HEK293 (cell line): ENCODE data around the gene CCDC116.

Experiments used
- EGR2 ChIP-seq: fragments of 450-650 bp; formaldehyde crosslinking; IDR thresholded peaks from 2 replicates; pipeline ENCODE4 v1.5.1; 2016; ENCODE audit warnings: low read depth, missing biosample characterization, missing genetic modification characterization
- MEIS1 ChIP-seq: sonication (generic); formaldehyde crosslinking; IDR thresholded peaks from 2 replicates; pipeline ENCODE4 v1.8.1; 2022; ENCODE audit warnings: missing genetic modification reagents, mild to moderate bottlenecking, borderline replicate concordance
- MYNN ChIP-seq: fragments of 450-650 bp; formaldehyde crosslinking; IDR thresholded peaks from 2 replicates; pipeline ENCODE4 v1.5.1; 2016; ENCODE audit warnings: missing biosample characterization, missing genetic modification characterization, borderline replicate concordance
- RBAK ChIP-seq: fragments of 450-650 bp; formaldehyde crosslinking; IDR thresholded peaks from 2 replicates; pipeline ENCODE4 v1.5.1; 2016; ENCODE audit warnings: missing biosample characterization, missing genetic modification characterization
- ZEB2 ChIP-seq: fragments of 450-650 bp; formaldehyde crosslinking; IDR thresholded peaks from 2 replicates; pipeline ENCODE4 v1.5.1; 2016; ENCODE audit warnings: missing biosample characterization, missing genetic modification characterization
- ZFP69B ChIP-seq: fragments of 450-650 bp; formaldehyde crosslinking; IDR thresholded peaks from 2 replicates; pipeline ENCODE4 v1.5.1; 2016; ENCODE audit warnings: missing biosample characterization, missing genetic modification characterization
- ZNF10 ChIP-seq: fragments of 450-650 bp; formaldehyde crosslinking; IDR thresholded peaks from 2 replicates; pipeline ENCODE4 v1.5.1; 2017; ENCODE audit warnings: missing biosample characterization, missing genetic modification characterization
- ZNF112 ChIP-seq: fragments of 450-650 bp; formaldehyde crosslinking; IDR thresholded peaks from 2 replicates; pipeline ENCODE4 v1.5.0; 2017; ENCODE audit warnings: missing biosample characterization, missing genetic modification characterization
- ZNF121 ChIP-seq: fragments of 450-650 bp; formaldehyde crosslinking; IDR thresholded peaks from 2 replicates; pipeline ENCODE4 v1.5.1; 2016; ENCODE audit warnings: missing biosample characterization, missing genetic modification characterization
- ZNF184 ChIP-seq: fragments of 450-650 bp; IDR thresholded peaks from 2 replicates; pipeline ENCODE4 v1.5.1; 2018; ENCODE audit warnings: missing biosample characterization, mild to moderate bottlenecking, missing genetic modification characterization
- ZNF366 ChIP-seq: fragments of 450-650 bp; formaldehyde crosslinking; conservative IDR thresholded peaks from 2 replicates; pipeline ENCODE4 v1.5.1; 2016; ENCODE audit warnings: missing biosample characterization, missing genetic modification characterization
- ZNF600 ChIP-seq: fragments of 450-650 bp; formaldehyde crosslinking; IDR thresholded peaks from 2 replicates; pipeline ENCODE4 v1.5.1; 2016; ENCODE audit warnings: missing biosample characterization, missing genetic modification characterization
- ZNF664 ChIP-seq: fragments of 450-650 bp; formaldehyde crosslinking; IDR thresholded peaks from 2 replicates; pipeline ENCODE4 v1.5.1; 2016; ENCODE audit warnings: missing biosample characterization, missing genetic modification characterization
- ZSCAN16 ChIP-seq: fragments of 450-650 bp; formaldehyde crosslinking; IDR thresholded peaks from 2 replicates; pipeline ENCODE4 v1.5.1; 2016; ENCODE audit warnings: missing biosample characterization, missing genetic modification characterization
- TF ChIP-seq, protein P1 (sequence below): fragments of 450-650 bp; formaldehyde crosslinking; IDR thresholded peaks from 2 replicates; pipeline ENCODE4 v1.5.1; 2016; ENCODE audit warnings: missing biosample characterization, missing genetic modification characterization
- TF ChIP-seq, protein P2 (sequence below): fragments of 450-650 bp; formaldehyde crosslinking; IDR thresholded peaks from 2 replicates; pipeline ENCODE4 v1.5.1; 2016; ENCODE audit warnings: missing biosample characterization, missing genetic modification characterization
- TF ChIP-seq, protein P3 (sequence below): fragments of 450-650 bp; formaldehyde crosslinking; IDR thresholded peaks from 2 replicates; pipeline ENCODE4 v1.5.1; 2016; ENCODE audit warnings: missing biosample characterization, missing genetic modification characterization
- TF ChIP-seq, protein P4 (sequence below): fragments of 450-650 bp; formaldehyde crosslinking; IDR thresholded peaks from 2 replicates; pipeline ENCODE4 v1.5.1; 2016; ENCODE audit warnings: missing biosample characterization, missing genetic modification characterization
- TF ChIP-seq, protein P5 (sequence below): fragments of 450-650 bp; IDR thresholded peaks from 2 replicates; pipeline ENCODE4 v1.5.1; 2018; ENCODE audit warnings: missing biosample characterization, missing genetic modification characterization
- TF ChIP-seq, protein P6 (sequence below): fragments of 450-650 bp; formaldehyde crosslinking; IDR thresholded peaks from 2 replicates; pipeline ENCODE4 v1.5.1; 2016; ENCODE audit warnings: missing biosample characterization, missing genetic modification characterization, borderline replicate concordance
- TF ChIP-seq, protein P7 (sequence below): sonication (generic); formaldehyde crosslinking; IDR thresholded peaks from 2 replicates; pipeline ENCODE4 v1.8.1; 2022; ENCODE audit warnings: mild to moderate bottlenecking, moderate library complexity, missing genetic modification reagents
- TF ChIP-seq, protein P8 (sequence below): fragments of 450-650 bp; formaldehyde crosslinking; conservative IDR thresholded peaks from 2 replicates; pipeline ENCODE4 v1.5.1; 2016; ENCODE audit warnings: low read depth, missing biosample characterization, missing genetic modification characterization

The CCDC116 gene

DNA sequence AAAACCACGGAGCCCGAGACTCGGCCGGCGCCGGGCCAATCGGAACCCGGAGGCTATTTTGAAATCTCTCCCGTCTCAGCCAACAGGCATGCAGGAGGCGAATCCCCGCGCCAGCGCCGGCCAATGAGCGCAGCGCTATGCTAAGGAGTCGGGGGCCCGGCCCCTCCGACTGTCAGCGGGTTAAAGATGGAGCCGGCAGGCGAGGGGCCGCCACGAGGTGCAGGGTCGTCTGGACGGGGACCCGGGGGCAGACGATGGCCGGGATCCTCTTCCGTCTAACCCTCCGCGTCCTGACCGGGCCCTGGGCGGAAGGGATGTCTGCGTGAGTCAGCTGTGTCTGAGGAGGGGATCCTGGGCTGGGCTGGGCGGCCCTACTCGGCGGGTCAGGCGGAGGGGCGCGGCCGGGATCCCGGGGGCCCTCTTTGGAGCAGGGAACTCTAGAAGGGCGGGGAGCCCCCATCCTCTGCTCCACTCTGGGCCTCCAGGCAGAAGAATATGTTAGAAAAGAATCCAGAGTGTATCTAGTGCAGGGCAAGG, 19.5 kb downstream of the CCDC116 start (continued):
- TF ChIP-seq, protein P1, sequence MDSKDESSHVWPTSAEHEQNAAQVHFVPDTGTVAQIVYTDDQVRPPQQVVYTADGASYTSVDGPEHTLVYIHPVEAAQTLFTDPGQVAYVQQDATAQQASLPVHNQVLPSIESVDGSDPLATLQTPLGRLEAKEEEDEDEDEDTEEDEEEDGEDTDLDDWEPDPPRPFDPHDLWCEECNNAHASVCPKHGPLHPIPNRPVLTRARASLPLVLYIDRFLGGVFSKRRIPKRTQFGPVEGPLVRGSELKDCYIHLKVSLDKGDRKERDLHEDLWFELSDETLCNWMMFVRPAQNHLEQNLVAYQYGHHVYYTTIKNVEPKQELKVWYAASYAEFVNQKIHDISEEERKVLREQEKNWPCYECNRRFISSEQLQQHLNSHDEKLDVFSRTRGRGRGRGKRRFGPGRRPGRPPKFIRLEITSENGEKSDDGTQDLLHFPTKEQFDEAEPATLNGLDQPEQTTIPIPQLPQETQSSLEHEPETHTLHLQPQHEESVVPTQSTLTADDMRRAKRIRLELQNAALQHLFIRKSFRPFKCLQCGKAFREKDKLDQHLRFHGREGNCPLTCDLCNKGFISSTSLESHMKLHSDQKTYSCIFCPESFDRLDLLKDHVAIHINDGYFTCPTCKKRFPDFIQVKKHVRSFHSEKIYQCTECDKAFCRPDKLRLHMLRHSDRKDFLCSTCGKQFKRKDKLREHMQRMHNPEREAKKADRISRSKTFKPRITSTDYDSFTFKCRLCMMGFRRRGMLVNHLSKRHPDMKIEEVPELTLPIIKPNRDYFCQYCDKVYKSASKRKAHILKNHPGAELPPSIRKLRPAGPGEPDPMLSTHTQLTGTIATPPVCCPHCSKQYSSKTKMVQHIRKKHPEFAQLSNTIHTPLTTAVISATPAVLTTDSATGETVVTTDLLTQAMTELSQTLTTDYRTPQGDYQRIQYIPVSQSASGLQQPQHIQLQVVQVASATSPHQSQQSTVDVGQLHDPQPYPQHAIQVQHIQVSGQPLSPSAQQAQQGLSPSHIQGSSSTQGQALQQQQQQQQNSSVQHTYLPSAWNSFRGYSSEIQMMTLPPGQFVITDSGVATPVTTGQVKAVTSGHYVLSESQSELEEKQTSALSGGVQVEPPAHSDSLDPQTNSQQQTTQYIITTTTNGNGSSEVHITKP (tag by site-specific recombination), result peak; percentile 76
- TF ChIP-seq, protein P2, sequence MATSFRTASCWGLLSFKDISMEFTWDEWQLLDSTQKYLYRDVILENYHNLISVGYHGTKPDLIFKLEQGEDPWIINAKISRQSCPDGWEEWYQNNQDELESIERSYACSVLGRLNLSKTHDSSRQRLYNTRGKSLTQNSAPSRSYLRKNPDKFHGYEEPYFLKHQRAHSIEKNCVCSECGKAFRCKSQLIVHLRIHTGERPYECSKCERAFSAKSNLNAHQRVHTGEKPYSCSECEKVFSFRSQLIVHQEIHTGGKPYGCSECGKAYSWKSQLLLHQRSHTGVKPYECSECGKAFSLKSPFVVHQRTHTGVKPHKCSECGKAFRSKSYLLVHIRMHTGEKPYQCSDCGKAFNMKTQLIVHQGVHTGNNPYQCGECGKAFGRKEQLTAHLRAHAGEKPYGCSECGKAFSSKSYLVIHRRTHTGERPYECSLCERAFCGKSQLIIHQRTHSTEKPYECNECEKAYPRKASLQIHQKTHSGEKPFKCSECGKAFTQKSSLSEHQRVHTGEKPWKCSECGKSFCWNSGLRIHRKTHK (tag by site-specific recombination), result no peak
- TF ChIP-seq ZNF184 (tag by site-specific recombination) (no peak), ZNF600 (tag by site-specific recombination) (no peak), ZNF664 (tag by site-specific recombination) (no peak), EGR2 (tag by site-specific recombination) (no peak), ZNF10 (tag by site-specific recombination) (no peak), ZEB2 (tag by site-specific recombination) (no peak), RBAK (tag by site-specific recombination) (no peak), MEIS1 (CRISPR knock-in tag) (no peak), MYNN (no peak), ZSCAN16 (tag by site-specific recombination) (no peak), ZNF366 (tag by site-specific recombination) (no peak), ZNF112 (tag by site-specific recombination) (no peak), ZFP69B (tag by site-specific recombination) (peak; percentile 34; the same call in 1 of the 2 replicates), ZNF121 (no peak)
- TF ChIP-seq, protein P3, sequence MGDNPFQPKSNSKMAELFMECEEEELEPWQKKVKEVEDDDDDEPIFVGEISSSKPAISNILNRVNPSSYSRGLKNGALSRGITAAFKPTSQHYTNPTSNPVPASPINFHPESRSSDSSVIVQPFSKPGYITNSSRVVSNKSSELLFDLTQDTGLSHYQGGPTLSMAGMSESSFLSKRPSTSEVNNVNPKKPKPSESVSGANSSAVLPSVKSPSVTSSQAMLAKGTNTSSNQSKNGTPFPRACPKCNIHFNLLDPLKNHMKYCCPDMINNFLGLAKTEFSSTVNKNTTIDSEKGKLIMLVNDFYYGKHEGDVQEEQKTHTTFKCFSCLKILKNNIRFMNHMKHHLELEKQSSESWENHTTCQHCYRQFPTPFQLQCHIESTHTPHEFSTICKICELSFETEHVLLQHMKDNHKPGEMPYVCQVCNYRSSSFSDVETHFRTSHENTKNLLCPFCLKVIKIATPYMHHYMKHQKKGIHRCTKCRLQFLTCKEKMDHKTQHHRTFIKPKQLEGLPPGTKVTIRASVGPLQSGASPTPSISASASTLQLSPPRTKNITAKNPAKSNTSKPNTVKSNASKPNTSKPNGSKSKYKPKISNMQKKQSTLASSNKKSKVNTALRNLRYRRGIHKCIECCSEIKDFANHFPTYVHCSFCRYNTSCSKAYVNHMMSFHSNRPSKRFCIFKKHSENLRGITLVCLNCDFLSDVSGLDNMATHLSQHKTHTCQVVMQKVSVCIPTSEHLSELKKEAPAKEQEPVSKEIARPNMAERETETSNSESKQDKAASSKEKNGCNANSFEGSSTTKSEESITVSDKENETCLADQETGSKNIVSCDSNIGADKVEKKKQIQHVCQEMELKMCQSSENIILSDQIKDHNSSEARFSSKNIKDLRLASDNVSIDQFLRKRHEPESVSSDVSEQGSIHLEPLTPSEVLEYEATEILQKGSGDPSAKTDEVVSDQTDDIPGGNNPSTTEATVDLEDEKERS (tag by site-specific recombination), result no peak
- TF ChIP-seq, protein P4, sequence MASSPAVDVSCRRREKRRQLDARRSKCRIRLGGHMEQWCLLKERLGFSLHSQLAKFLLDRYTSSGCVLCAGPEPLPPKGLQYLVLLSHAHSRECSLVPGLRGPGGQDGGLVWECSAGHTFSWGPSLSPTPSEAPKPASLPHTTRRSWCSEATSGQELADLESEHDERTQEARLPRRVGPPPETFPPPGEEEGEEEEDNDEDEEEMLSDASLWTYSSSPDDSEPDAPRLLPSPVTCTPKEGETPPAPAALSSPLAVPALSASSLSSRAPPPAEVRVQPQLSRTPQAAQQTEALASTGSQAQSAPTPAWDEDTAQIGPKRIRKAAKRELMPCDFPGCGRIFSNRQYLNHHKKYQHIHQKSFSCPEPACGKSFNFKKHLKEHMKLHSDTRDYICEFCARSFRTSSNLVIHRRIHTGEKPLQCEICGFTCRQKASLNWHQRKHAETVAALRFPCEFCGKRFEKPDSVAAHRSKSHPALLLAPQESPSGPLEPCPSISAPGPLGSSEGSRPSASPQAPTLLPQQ (tag by site-specific recombination), result peak; percentile 77
- TF ChIP-seq, protein P5, sequence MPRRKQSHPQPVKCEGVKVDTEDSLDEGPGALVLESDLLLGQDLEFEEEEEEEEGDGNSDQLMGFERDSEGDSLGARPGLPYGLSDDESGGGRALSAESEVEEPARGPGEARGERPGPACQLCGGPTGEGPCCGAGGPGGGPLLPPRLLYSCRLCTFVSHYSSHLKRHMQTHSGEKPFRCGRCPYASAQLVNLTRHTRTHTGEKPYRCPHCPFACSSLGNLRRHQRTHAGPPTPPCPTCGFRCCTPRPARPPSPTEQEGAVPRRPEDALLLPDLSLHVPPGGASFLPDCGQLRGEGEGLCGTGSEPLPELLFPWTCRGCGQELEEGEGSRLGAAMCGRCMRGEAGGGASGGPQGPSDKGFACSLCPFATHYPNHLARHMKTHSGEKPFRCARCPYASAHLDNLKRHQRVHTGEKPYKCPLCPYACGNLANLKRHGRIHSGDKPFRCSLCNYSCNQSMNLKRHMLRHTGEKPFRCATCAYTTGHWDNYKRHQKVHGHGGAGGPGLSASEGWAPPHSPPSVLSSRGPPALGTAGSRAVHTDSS, result no peak
- TF ChIP-seq, protein P6, sequence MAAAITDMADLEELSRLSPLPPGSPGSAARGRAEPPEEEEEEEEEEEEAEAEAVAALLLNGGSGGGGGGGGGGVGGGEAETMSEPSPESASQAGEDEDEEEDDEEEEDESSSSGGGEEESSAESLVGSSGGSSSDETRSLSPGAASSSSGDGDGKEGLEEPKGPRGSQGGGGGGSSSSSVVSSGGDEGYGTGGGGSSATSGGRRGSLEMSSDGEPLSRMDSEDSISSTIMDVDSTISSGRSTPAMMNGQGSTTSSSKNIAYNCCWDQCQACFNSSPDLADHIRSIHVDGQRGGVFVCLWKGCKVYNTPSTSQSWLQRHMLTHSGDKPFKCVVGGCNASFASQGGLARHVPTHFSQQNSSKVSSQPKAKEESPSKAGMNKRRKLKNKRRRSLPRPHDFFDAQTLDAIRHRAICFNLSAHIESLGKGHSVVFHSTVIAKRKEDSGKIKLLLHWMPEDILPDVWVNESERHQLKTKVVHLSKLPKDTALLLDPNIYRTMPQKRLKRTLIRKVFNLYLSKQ (tag by site-specific recombination), result no peak
- TF ChIP-seq, protein P7, sequence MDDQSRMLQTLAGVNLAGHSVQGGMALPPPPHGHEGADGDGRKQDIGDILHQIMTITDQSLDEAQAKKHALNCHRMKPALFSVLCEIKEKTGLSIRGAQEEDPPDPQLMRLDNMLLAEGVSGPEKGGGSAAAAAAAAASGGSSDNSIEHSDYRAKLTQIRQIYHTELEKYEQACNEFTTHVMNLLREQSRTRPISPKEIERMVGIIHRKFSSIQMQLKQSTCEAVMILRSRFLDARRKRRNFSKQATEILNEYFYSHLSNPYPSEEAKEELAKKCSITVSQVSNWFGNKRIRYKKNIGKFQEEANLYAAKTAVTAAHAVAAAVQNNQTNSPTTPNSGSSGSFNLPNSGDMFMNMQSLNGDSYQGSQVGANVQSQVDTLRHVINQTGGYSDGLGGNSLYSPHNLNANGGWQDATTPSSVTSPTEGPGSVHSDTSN (CRISPR knock-in tag), result no peak
- TF ChIP-seq, protein P8, sequence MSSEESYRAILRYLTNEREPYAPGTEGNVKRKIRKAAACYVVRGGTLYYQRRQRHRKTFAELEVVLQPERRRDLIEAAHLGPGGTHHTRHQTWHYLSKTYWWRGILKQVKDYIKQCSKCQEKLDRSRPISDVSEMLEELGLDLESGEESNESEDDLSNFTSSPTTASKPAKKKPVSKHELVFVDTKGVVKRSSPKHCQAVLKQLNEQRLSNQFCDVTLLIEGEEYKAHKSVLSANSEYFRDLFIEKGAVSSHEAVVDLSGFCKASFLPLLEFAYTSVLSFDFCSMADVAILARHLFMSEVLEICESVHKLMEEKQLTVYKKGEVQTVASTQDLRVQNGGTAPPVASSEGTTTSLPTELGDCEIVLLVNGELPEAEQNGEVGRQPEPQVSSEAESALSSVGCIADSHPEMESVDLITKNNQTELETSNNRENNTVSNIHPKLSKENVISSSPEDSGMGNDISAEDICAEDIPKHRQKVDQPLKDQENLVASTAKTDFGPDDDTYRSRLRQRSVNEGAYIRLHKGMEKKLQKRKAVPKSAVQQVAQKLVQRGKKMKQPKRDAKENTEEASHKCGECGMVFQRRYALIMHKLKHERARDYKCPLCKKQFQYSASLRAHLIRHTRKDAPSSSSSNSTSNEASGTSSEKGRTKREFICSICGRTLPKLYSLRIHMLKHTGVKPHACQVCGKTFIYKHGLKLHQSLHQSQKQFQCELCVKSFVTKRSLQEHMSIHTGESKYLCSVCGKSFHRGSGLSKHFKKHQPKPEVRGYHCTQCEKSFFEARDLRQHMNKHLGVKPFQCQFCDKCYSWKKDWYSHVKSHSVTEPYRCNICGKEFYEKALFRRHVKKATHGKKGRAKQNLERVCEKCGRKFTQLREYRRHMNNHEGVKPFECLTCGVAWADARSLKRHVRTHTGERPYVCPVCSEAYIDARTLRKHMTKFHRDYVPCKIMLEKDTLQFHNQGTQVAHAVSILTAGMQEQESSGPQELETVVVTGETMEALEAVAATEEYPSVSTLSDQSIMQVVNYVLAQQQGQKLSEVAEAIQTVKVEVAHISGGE (tag by site-specific recombination), result 0 out of 2 replicates have a peak, but pooled peaks have one; percentile 29
